NCI-H345 treated with DMSO at 0.1 percent for 48 hours (cell line): ENCODE results near the gene E2F4.

Source experiments
- DNase-seq: peaks from one replicate; lab custom pipeline; 2025; ENCODE audit not compliant: unreplicated experiment; lab: John Stamatoyannopoulos, UW

The E2F4 gene

DNA sequence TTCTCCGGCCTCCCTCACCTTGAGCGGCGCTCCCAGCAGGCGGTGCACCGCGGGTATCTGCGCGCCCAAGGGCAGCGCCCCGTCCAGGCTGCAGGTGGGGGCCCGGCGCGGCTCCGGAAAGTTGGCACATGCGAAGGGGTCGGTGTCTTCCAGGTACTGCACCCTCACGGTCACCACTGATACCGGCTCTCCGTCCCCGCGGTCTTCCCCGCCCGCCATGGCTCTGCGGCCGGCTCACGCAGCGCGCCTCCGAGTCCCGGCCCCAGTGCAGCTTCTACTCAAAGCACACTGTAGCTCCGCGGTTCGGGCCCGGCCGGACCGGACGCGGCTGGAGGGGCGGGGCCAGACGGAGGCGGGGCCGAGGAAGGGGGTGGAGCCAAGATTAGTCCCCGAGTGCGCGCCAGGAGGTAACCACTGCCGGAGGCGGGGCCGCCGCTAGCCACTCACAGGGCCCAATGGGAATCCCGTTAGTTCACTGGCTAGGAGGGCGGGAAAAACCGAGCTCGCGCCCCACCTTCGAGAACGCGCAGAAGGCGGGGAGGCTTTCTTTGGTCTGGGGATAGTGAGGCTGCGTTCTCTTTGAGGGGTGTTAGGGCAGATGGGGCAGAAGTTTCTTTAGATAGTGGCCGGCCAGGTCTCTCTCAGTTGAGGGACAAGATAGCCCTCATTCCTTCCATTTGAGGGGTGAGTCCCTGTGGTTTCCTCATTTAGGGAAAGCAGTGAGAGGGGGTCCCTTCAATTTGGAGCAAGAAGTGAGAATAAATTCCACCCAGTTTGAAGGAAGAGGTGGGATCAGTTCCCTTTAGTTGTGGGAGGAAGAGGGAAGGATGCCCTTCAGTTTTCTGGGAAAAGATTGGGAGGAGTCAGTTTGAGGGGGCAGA lies 55.5 kb downstream of the E2F4 start, which contains the start of gene FHOD1:
Gene FHOD1 (minus strand): TSS at position 290 of the 881 bp plus-strand sequence. CDS start 71 bp downstream, at position 219.
- peak; percentile 65 for DNase-seq

DNA sequence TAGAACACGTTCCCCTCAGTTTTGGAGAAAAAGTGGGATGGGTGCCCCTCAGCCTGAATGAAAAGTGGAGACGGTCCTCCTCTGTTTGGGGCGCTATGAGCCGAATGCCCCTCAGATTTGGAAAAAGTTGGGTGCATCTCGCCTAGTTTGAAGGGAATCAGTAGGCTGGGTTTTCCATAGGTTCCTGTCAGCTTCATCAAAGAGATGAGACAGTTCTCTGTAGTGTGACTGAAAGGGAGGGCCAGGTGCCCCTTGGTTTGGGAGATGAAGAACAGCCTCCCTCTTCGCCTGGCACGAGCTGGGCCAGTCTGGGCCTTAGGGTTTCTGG lies 56.1 kb downstream of the E2F4 start:
- no peak for DNase-seq
